H1 (cell line): ENCODE data around the gene CCDC9B. TPM values are rescaled to one million over a fixed set of nuclear protein-coding genes. Genes with fewer than 3 reads are reported as not detected.

Experiments
- CBX5 ChIP-seq: fragments of 300-800, 300-1000 bp; sonication (generic); IDR thresholded peaks from 2 replicates; pipeline ENCODE4 v1.7.1; 2016; ENCODE audit warnings: antibody characterized with exemption, low read length, low read depth
- CTCF ChIP-seq, 3 experiments: IDR thresholded peaks; 1 replicate in 2 of 3; 2 replicates in 1 of 3; pipeline versions ENCODE4 v1.5.1 to v1.6.1; 2011; ENCODE audit warnings: low read length in 3 of 3, mild to moderate bottlenecking in 3 of 3, inconsistent platforms in 2 of 3, low read depth in 1 of 3, moderate library complexity in 1 of 3; ENCODE audit not compliant: insufficient read depth in 1 of 3; ENCODE audit errors: control extremely low read depth in 1 of 3
- EGR1 ChIP-seq: IDR thresholded peaks from 2 replicates; pipeline ENCODE4 v1.6.1; 2011; ENCODE audit warnings: low read depth, low read length, borderline replicate concordance
- FOSL1 ChIP-seq: IDR thresholded peaks from 2 replicates; pipeline ENCODE4 v1.6.1; 2011; ENCODE audit warnings: mild to moderate bottlenecking, low read depth, low read length, moderate library complexity; ENCODE audit not compliant: insufficient read depth
- JUND ChIP-seq: IDR thresholded peaks from 2 replicates; pipeline ENCODE4 v1.6.1; 2011; ENCODE audit warnings: mild to moderate bottlenecking, improper control_type of control experiment, low read length
- RNF2 ChIP-seq: fragments of 200-900, 300-1000 bp; sonication (generic); IDR thresholded peaks from 2 replicates; pipeline ENCODE4 v1.7.1; 2016; ENCODE audit warnings: borderline replicate concordance, low read depth, mild to moderate bottlenecking, antibody characterized with exemption, low read length; ENCODE audit not compliant: poor library complexity, severe bottlenecking; ENCODE audit errors: missing control alignments
- SUZ12 ChIP-seq: fragments of 200-600 bp; sonication (generic); IDR thresholded peaks from 2 replicates; pipeline ENCODE4 v1.6.1; 2012; ENCODE audit warnings: mild to moderate bottlenecking, inconsistent platforms, low read length, moderate library complexity, mixed read lengths
- polyA plus RNA-seq, 7 experiments: library from polyadenylated mRNA; depleted of rRNA in 3 of 7; stranded (reverse) in 5 of 7; unstranded in 2 of 7; fragments of >200 nt in 5 of 7; fragments of 200-250 nt in 2 of 7; gene quantifications; 1 replicate in 5 of 7; 2 replicates in 1 of 7; 4 replicates in 1 of 7; pipeline versions ENCODE4 v1.2.1 to v1.2.3, GENCODE V29; 2011 to 2013; ENCODE audit warnings: missing spikeins in 2 of 7, mixed read lengths in 2 of 7
- total RNA-seq: library from RNA; stranded (reverse); fragmentation: NEBNext Ultra II Directional; extraction: Animal tissue kit (Norgen Biotek cat#: 25700); gene quantifications from 2 replicates; pipeline ENCODE4 v1.2.1, GENCODE V29; 2021

CCDC9B gene
- total and polyA plus RNA-seq, 2 of the 8 experiments (the other 6 are each of a cell fraction or from before 2014, with no cell fraction given): 0.45 to 0.78 TPM

GRCh38 chr15:40337597-40337996, 3.1 kb downstream of the CCDC9B start (continued):
- no peak for TF ChIP-seq RNF2
- TF ChIP-seq SUZ12: no peak
- no peak for TF ChIP-seq EGR1
- no peak for TF ChIP-seq JUND
- TF ChIP-seq CBX5: no peak
- TF ChIP-seq FOSL1: no peak
- no peak for TF ChIP-seq CTCF (IDR thresholded peaks at IDR 0.05; ENCODE audit: control extremely low read depth in 1 of 3, insufficient read depth in 1 of 3, low read depth in 1 of 3, low read length in 3 of 3)
